DMS 273 (cell line): ENCODE data around the gene PRM1.
"Not testable (repeated sequence)": the region's sequence is repeated elsewhere in the genome, so short reads cannot be mapped to it uniquely, and the experiment has no call there.

ENCODE experiments used
- DNase-seq: peaks from one replicate; lab custom pipeline; 2025; ENCODE audit not compliant: unreplicated experiment; lab: John Stamatoyannopoulos, UW

PRM1 gene

GRCh38 chr16:11298143-11298900 is 17.2 kb upstream of the PRM1 start:
- peak; percentile 43 for DNase-seq

GRCh38 chr16:11297492-11298142 is 16.5 kb upstream of the PRM1 start:
- peak; percentile 89 for DNase-seq

GRCh38 chr16:11296706-11297491 is 15.8 kb upstream of the PRM1 start:
- DNase-seq, result no peak

- DNase-seq, result no peak
Observed at GRCh38 chr16:11296351-11296705, 15.2 kb upstream of the PRM1 start.

- no peak for DNase-seq
Observed at GRCh38 chr16:11295672-11296071, 14.5 kb upstream of the PRM1 start.

- DNase-seq, result no peak
Observed at GRCh38 chr16:11292076-11292748, 11.1 kb upstream of the PRM1 start.

- DNase-seq, result no peak
Observed at GRCh38 chr16:11291091-11291703, 10.1 kb upstream of the PRM1 start.

GRCh38 chr16:11290102-11290893 is 9.2 kb upstream of the PRM1 start:
- DNase-seq, result no peak

GRCh38 chr16:11289696-11290095 is 8.6 kb upstream of the PRM1 start:
- not testable (repeated sequence) for DNase-seq

GRCh38 chr16:11289202-11289601 is 8.1 kb upstream of the PRM1 start:
- no peak for DNase-seq

GRCh38 chr16:11285842-11286241 is 4.7 kb upstream of the PRM1 start:
- DNase-seq, result no peak

- no peak for DNase-seq
Observed at GRCh38 chr16:11283820-11284248, 2.7 kb upstream of the PRM1 start.

- no peak for DNase-seq
Observed at GRCh38 chr16:11278681-11279628, 2.2 kb downstream of the PRM1 start.

GRCh38 chr16:11277607-11278337 is 3.4 kb downstream of the PRM1 start:
- DNase-seq, result no peak

- DNase-seq, result no peak
Observed at GRCh38 chr16:11276896-11277593, 4.1 kb downstream of the PRM1 start.

GRCh38 chr16:11276143-11276895 is 4.8 kb downstream of the PRM1 start, which contains the start of gene PRM2:
PRM2 (minus strand) TSS chr16:11276480; CDS start chr16:11276370, 110 bp downstream.
- DNase-seq, result no peak

- DNase-seq, result no peak
Observed at GRCh38 chr16:11274964-11275363, 6.2 kb downstream of the PRM1 start.
